Measurements from ENCODE around the gene LBX2. TPM values are rescaled to one million over a fixed set of nuclear protein-coding genes. Genes with fewer than 3 reads are reported as not detected.

LBX2 gene
- total and polyA plus RNA-seq, 10 of the 15 experiments (the other 5 are each of a cell fraction or from before 2014, with no cell fraction given), result 0.08 to 4.0 (median 0.27) TPM

GRCh38 chr2:74500578-74500946 is 1.2 kb upstream of the LBX2 start:
- Histone ChIP-seq H3K9me3 (replicated peaks; ENCODE audit: control insufficient read depth, insufficient read depth, low read length) (no peaks in the 10 kb centered on the region), H3K9ac (ENCODE audit: control insufficient read depth, insufficient read depth, low read length) (no peak overlapping the region), H3K27ac (ENCODE audit: control insufficient read depth, insufficient read depth) (no peak overlapping the region), H3K36me3 (ENCODE audit: control insufficient read depth in 2 of 2, insufficient read depth in 2 of 2, low read length in 1 of 2) (peaks cover 0 to 3% of the 10 kb centered on the region in 2 experiments; a peak in 1 of 4 replicates), H3K4me1 (ENCODE audit: control insufficient read depth, insufficient read depth, low read length) (peaks cover 20% of the 10 kb centered on the region), H3K27me3 (replicated peaks in 1 of 2; ENCODE audit: control insufficient read depth in 2 of 2, insufficient read depth in 2 of 2, low read length in 1 of 2) (peaks cover 15 to 25% of the 10 kb centered on the region in 2 experiments; a peak in 3 of 4 replicates), H3K79me2 (ENCODE audit: control insufficient read depth, insufficient read depth, low read length) (no peaks in the 10 kb centered on the region), H3K4me2 (ENCODE audit: control insufficient read depth, insufficient read depth) (no peak overlapping the region), H4K20me1 (ENCODE audit: control insufficient read depth, insufficient read depth) (no peaks in the 10 kb centered on the region), H3K4me3 (no peak overlapping the region), H2AFZ (ENCODE audit: control insufficient read depth, low read depth, low read length) (no peak overlapping the region)
- ChIA-PET POLR2A (interaction anchor here (1.1 kb wide), 1 partner anchor 28 kb away, joined by 3 read pairs; the partner anchor contains the start of gene AUP1), SMC1A (ENCODE audit: uncharacterized antibody, unreplicated experiment) (interaction anchor here (0.9 to 7.0 kb wide), 5 partner anchors 10 to 86 kb away, joined by 3 to 71 read pairs (median 4); partner anchors contain the start of gene DQX1), CTCF (interaction anchor here (1.4 to 13.9 kb wide), 4 partner anchors 18 to 86 kb away, joined by 4 to 231 read pairs (median 84); partner anchors contain the start of genes AUP1, CCDC142, DQX1 and HTRA2), RAD21 (ENCODE audit: unreplicated experiment) (interaction anchor here (1.1 to 2.6 kb wide), 4 partner anchors 17 to 88 kb away, joined by 4 to 10 read pairs (median 6); partner anchors contain the start of genes CCDC142, INO80B and TTC31)
- in situ Hi-C loops (cut with MboI) (no loop called here), intact Hi-C loops (cut with micrococcal nuclease; ENCODE audit: unreplicated experiment) (no loop called here)
- TF ChIP-seq TCF12 (IDR thresholded peaks at IDR 0.05; ENCODE audit: low read depth, low read length), result no peak
- no peak for TF ChIP-seq RUNX3 (IDR thresholded peaks at IDR 0.05; ENCODE audit: low read length)
- no peak for TF ChIP-seq ATF2 (IDR thresholded peaks at IDR 0.05; ENCODE audit: low read length)
- no peak for TF ChIP-seq ZBED1 (IDR thresholded peaks at IDR 0.05; ENCODE audit: borderline replicate concordance)
- TF ChIP-seq WRNIP1 (IDR thresholded peaks at IDR 0.05; ENCODE audit: borderline replicate concordance, low read depth, low read length), result no peak
- no peak for TF ChIP-seq NFXL1 (IDR thresholded peaks at IDR 0.05; ENCODE audit: borderline replicate concordance)
- TF ChIP-seq EP300 (IDR thresholded peaks at IDR 0.05; ENCODE audit: borderline replicate concordance in 1 of 2, control insufficient read depth in 1 of 2, low read depth in 2 of 2, low read length in 2 of 2), result no peak
- TF ChIP-seq ZNF622 (IDR thresholded peaks at IDR 0.05), result no peak
- no peak for TF ChIP-seq RAD21 (IDR thresholded peaks at IDR 0.05; ENCODE audit: insufficient read depth, low read depth, low read length)
- no peak for TF ChIP-seq BCL11A (IDR thresholded peaks at IDR 0.05; ENCODE audit: low read depth, low read length)
- no peak for TF ChIP-seq EGR1 (IDR thresholded peaks at IDR 0.05; ENCODE audit: borderline replicate concordance in 1 of 2, low read depth in 2 of 2, low read length in 2 of 2)
- ATAC-seq (no peak), FAIRE-seq (no peak), DNase-seq (ENCODE audit: low read depth, low spot score) (no peak)
- no TSS peak for BruUV-seq (replicated peaks)
